ENCODE results near the gene INPP4B. TPM values are rescaled to one million over a fixed set of nuclear protein-coding genes. Genes with fewer than 3 reads are reported as not detected.

The INPP4B gene
- total RNA-seq, 1 experiment from 2014 or later = 14.3 TPM

DNA sequence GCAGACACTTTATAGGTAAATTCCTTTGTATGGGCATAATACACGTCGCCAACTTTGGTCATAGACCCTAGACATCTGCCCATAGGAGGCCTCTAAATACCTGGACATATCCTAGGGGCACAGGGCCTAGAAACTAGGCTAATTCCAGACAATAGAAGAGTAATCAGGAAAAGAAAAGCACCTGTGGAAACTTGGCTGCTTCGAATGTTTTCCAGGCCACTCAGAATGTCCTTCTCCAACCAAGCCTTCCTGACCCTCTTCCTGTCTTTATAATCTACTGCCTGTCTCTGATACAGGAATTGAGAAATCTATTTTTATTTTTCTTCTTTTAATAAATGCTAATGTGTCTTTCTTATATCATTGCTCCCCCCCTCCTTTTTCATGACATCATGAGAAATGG is 716.6 kb downstream of the INPP4B start:
- BruUV-seq (replicated peaks) = no TSS peak
- Histone ChIP-seq H3K27ac (ENCODE audit: low read depth, low read length) (no peak overlapping the region), H3K9ac (ENCODE audit: low read length) (no peak overlapping the region), H3K4me1 (ENCODE audit: control insufficient read depth in 1 of 2, insufficient read depth in 2 of 2, low read length in 2 of 2) (0 out of 4 replicates have a peak, but pooled peaks cover 0 to 3% of the 10 kb centered on the region in 2 experiments), H3K4me2 (ENCODE audit: low read length) (no peak overlapping the region), H3K9me3 (ENCODE audit: control insufficient read depth in 1 of 2, insufficient read depth in 1 of 2, low read depth in 1 of 2, low read length in 2 of 2) (no peaks in the 10 kb centered on the region), H3K79me2 (ENCODE audit: insufficient read depth, low read length) (no peaks in the 10 kb centered on the region), H3K36me3 (ENCODE audit: control insufficient read depth in 1 of 2, insufficient read depth in 2 of 2, low read length in 2 of 2) (no peaks in the 10 kb centered on the region), H4K20me1 (ENCODE audit: insufficient read depth) (no peaks in the 10 kb centered on the region), H3K9me2 (ENCODE audit: insufficient read depth) (no peaks in the 10 kb centered on the region), H2AFZ (ENCODE audit: low read depth, low read length, poor library complexity, severe bottlenecking) (no peak overlapping the region), H3K4me3 (replicated peaks in 1 of 2; ENCODE audit: low read depth in 1 of 2, low read length in 2 of 2) (no peak overlapping the region), H3K27me3 (ENCODE audit: insufficient read depth, low read length) (no peaks in the 10 kb centered on the region)
- POLR2A ChIA-PET = no interaction called here
- ATAC-seq (no peak), DNase-seq (ENCODE audit: low read depth, low spot score) (no peak)
- RAD21 ChIA-PET (ENCODE audit: low non-redundant PET in 1 of 2, low total read pairs in 2 of 2, uncharacterized antibody in 2 of 2, unreplicated experiment in 2 of 2) = no interaction called here
- intact Hi-C loops (cut with micrococcal nuclease) = loop anchor here (10.0 kb wide), 4 partner anchors 435 to 895 kb away; no protein-coding TSS in a partner anchor
- CTCF ChIA-PET = no interaction called here
- no peak for TF ChIP-seq ZNF274 (IDR thresholded peaks at IDR 0.05; ENCODE audit: low read depth, low read length)
- TF ChIP-seq CBX3 (IDR thresholded peaks at IDR 0.05; ENCODE audit: low read depth) = no peak
- no peak for TF ChIP-seq CEBPB (IDR thresholded peaks at IDR 0.05; ENCODE audit: low read depth)
- TF ChIP-seq YY1 (IDR thresholded peaks at IDR 0.05; ENCODE audit: extremely low read depth, insufficient replicate concordance, low read depth, low read length) = no peak
- TF ChIP-seq, protein P1, sequence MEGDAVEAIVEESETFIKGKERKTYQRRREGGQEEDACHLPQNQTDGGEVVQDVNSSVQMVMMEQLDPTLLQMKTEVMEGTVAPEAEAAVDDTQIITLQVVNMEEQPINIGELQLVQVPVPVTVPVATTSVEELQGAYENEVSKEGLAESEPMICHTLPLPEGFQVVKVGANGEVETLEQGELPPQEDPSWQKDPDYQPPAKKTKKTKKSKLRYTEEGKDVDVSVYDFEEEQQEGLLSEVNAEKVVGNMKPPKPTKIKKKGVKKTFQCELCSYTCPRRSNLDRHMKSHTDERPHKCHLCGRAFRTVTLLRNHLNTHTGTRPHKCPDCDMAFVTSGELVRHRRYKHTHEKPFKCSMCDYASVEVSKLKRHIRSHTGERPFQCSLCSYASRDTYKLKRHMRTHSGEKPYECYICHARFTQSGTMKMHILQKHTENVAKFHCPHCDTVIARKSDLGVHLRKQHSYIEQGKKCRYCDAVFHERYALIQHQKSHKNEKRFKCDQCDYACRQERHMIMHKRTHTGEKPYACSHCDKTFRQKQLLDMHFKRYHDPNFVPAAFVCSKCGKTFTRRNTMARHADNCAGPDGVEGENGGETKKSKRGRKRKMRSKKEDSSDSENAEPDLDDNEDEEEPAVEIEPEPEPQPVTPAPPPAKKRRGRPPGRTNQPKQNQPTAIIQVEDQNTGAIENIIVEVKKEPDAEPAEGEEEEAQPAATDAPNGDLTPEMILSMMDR (IDR thresholded peaks at IDR 0.05 in 2 of 3, conservative IDR thresholded peaks at IDR 0.05 in 1 of 3; ENCODE audit: borderline replicate concordance in 1 of 3, insufficient read depth in 1 of 3, low read depth in 2 of 3, low read length in 2 of 3) = no peak
- TF ChIP-seq SRF (IDR thresholded peaks at IDR 0.05; ENCODE audit: low read depth) = no peak
- no peak for TF ChIP-seq SP1 (IDR thresholded peaks at IDR 0.05; ENCODE audit: low read depth)
- no peak for TF ChIP-seq TCF7L2 (IDR thresholded peaks at IDR 0.05; ENCODE audit: borderline replicate concordance, extremely low read depth, insufficient read depth, insufficient read length)
- TF ChIP-seq RAD21 (IDR thresholded peaks at IDR 0.05; ENCODE audit: low read depth) = no peak
- no peak for TF ChIP-seq ZBTB33 (IDR thresholded peaks at IDR 0.05; ENCODE audit: extremely low read depth, insufficient replicate concordance, low read length)
- TF ChIP-seq ELF1 (IDR thresholded peaks at IDR 0.05; ENCODE audit: borderline replicate concordance, low read depth) = no peak
- no peak for TF ChIP-seq FOSL1 (IDR thresholded peaks at IDR 0.05; ENCODE audit: low read depth)
- no peak for TF ChIP-seq JUND (IDR thresholded peaks at IDR 0.05)
- no peak for TF ChIP-seq MAX (IDR thresholded peaks at IDR 0.05)
- TF ChIP-seq EZH2 (IDR thresholded peaks at IDR 0.05) = no peak
- TF ChIP-seq EZH2phosphoT487 (IDR thresholded peaks at IDR 0.05; ENCODE audit: borderline replicate concordance) = no peak
- TF ChIP-seq REST (IDR thresholded peaks at IDR 0.05; ENCODE audit: low read depth) = no peak
- no peak for TF ChIP-seq ZFX (IDR thresholded peaks at IDR 0.05)
- TF ChIP-seq, protein P2, sequence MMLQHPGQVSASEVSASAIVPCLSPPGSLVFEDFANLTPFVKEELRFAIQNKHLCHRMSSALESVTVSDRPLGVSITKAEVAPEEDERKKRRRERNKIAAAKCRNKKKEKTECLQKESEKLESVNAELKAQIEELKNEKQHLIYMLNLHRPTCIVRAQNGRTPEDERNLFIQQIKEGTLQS (IDR thresholded peaks at IDR 0.05) = no peak
- TF ChIP-seq POLR2AphosphoS5 (IDR thresholded peaks at IDR 0.05; ENCODE audit: low read depth, low read length) = no peak
